ENCODE data around the gene TACC2.

- TF ChIP-seq, protein P1, sequence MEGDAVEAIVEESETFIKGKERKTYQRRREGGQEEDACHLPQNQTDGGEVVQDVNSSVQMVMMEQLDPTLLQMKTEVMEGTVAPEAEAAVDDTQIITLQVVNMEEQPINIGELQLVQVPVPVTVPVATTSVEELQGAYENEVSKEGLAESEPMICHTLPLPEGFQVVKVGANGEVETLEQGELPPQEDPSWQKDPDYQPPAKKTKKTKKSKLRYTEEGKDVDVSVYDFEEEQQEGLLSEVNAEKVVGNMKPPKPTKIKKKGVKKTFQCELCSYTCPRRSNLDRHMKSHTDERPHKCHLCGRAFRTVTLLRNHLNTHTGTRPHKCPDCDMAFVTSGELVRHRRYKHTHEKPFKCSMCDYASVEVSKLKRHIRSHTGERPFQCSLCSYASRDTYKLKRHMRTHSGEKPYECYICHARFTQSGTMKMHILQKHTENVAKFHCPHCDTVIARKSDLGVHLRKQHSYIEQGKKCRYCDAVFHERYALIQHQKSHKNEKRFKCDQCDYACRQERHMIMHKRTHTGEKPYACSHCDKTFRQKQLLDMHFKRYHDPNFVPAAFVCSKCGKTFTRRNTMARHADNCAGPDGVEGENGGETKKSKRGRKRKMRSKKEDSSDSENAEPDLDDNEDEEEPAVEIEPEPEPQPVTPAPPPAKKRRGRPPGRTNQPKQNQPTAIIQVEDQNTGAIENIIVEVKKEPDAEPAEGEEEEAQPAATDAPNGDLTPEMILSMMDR (IDR thresholded peaks at IDR 0.05) = no peak
- TF ChIP-seq POLR2A (IDR thresholded peaks at IDR 0.05) = no peak
Measured at GRCh38 chr10:122210481-122211265, 221.7 kb downstream of the TACC2 start.
